GM19193 (cell line): ENCODE measurements around the gene SLC9A1.

Experiments
- POLR2A ChIP-seq: IDR thresholded peaks from 4 replicates; pipeline ENCODE4 v1.6.1; 2011; ENCODE audit not compliant: insufficient read depth, insufficient read length; ENCODE audit errors: extremely low read depth

Gene SLC9A1

GRCh38 chr1:27124405-27124804 is 30.5 kb downstream of the SLC9A1 start:
- no peak for TF ChIP-seq POLR2A

GRCh38 chr1:27122652-27123051 is 32.3 kb downstream of the SLC9A1 start:
- TF ChIP-seq POLR2A = no peak

GRCh38 chr1:27120854-27121253 is 34.1 kb downstream of the SLC9A1 start:
- no peak for TF ChIP-seq POLR2A

- no peak for TF ChIP-seq POLR2A
These were observed 36.6 kb downstream of the SLC9A1 start for GRCh38 chr1:27118440-27118689.

- no peak for TF ChIP-seq POLR2A
These were observed 37.0 kb downstream of the SLC9A1 start for GRCh38 chr1:27117733-27118439.

- TF ChIP-seq POLR2A = no peak
These were observed 38.2 kb downstream of the SLC9A1 start for GRCh38 chr1:27116697-27117096.

GRCh38 chr1:27116232-27116631 is 38.7 kb downstream of the SLC9A1 start:
- no peak for TF ChIP-seq POLR2A

GRCh38 chr1:27114546-27114945 is 40.4 kb downstream of the SLC9A1 start:
- no peak for TF ChIP-seq POLR2A

- no peak for TF ChIP-seq POLR2A
These were observed 41.1 kb downstream of the SLC9A1 start for GRCh38 chr1:27113861-27114260.

- no peak for TF ChIP-seq POLR2A
These were observed 43.0 kb downstream of the SLC9A1 start for GRCh38 chr1:27111626-27112573.

- no peak for TF ChIP-seq POLR2A
These were observed 45.7 kb downstream of the SLC9A1 start for GRCh38 chr1:27109103-27109822.

- no peak for TF ChIP-seq POLR2A
These were observed 46.3 kb downstream of the SLC9A1 start for GRCh38 chr1:27108588-27108987.

- TF ChIP-seq POLR2A = no peak
These were observed 48.2 kb downstream of the SLC9A1 start for GRCh38 chr1:27106561-27107323.

GRCh38 chr1:27105018-27105417 is 49.9 kb downstream of the SLC9A1 start:
- TF ChIP-seq POLR2A = no peak

GRCh38 chr1:27103498-27103897 is 51.4 kb downstream of the SLC9A1 start:
- TF ChIP-seq POLR2A = no peak
